G401 (cell line): ENCODE measurements around the gene PSMD9. TPM values are rescaled to one million over a fixed set of nuclear protein-coding genes. Genes with fewer than 3 reads are reported as not detected.

Experiments used
- total RNA-seq: library from RNA; depleted of rRNA; stranded (reverse); fragments of >200 nt; shearing (Covaris generic); gene quantifications from 2 replicates; pipeline ENCODE4 v1.2.3, GENCODE V29; 2014; rRNA removed

Gene PSMD9
- total RNA-seq, 1 experiment from 2014 or later = 65.2 TPM

Other genes starting within 250 kb of the PSMD9 start
- 0.41 and 0.80 TPM in 2 replicates for gene MORN3, start 219.1 kb upstream of the PSMD9 start, total RNA-seq
- gene TMEM120B, start 176.0 kb upstream of the PSMD9 start, total RNA-seq = 22.6 and 27.9 TPM in 2 replicates
- 35.3 and 46.6 TPM in 2 replicates for gene RHOF, start 95.1 kb upstream of the PSMD9 start, total RNA-seq
- 0.62 and 2.8 TPM in 2 replicates for gene SETD1B, start 84.8 kb upstream of the PSMD9 start, total RNA-seq
- 16.2 and 20.0 TPM in 2 replicates for gene HPD, start 29.9 kb upstream of the PSMD9 start, total RNA-seq
- gene CFAP251, start 29.8 kb downstream of the PSMD9 start, total RNA-seq = 0.31 and 0.44 TPM in 2 replicates
- gene BCL7A, start 133.1 kb downstream of the PSMD9 start, total RNA-seq = 10.6 and 16.1 TPM in 2 replicates
- 4.3 and 4.6 TPM in 2 replicates for gene MLXIP, start 190.0 kb downstream of the PSMD9 start, total RNA-seq